Fibroblast of peridontal ligament (primary cell): ENCODE results near the gene EGF.
"Not testable (repeated sequence)": the region's sequence is repeated elsewhere in the genome, so short reads cannot be mapped to it uniquely, and the experiment has no call there.

Source experiments
- DNase-seq: peaks from one replicate; pipeline ENCODE4 v3.0.0-alpha.2; 2010; ENCODE audit errors: extremely low read depth

Gene EGF

GRCh38 chr4:110033355-110034025, 120.8 kb downstream of the EGF start:
- DNase-seq: no peak

GRCh38 chr4:110034026-110034393, 121.3 kb downstream of the EGF start:
- no peak for DNase-seq

GRCh38 chr4:110039164-110039563, 126.5 kb downstream of the EGF start:
- not testable (repeated sequence) for DNase-seq

GRCh38 chr4:110041735-110042134, 129.1 kb downstream of the EGF start:
- no peak for DNase-seq

- DNase-seq: peak; percentile 47
These were observed 130.1 kb downstream of the EGF start for GRCh38 chr4:110042545-110043517.

- DNase-seq: peak; percentile 8
These were observed 133.9 kb downstream of the EGF start for GRCh38 chr4:110046588-110047049.

- DNase-seq: peak; percentile 74
These were observed 137.6 kb downstream of the EGF start for GRCh38 chr4:110049951-110050925.

- DNase-seq: no peak
These were observed 142.6 kb downstream of the EGF start for GRCh38 chr4:110055158-110055768.

- DNase-seq: no peak
These were observed 146.0 kb downstream of the EGF start for GRCh38 chr4:110058677-110059076.

- DNase-seq: peak; percentile 44
These were observed 147.0 kb downstream of the EGF start for GRCh38 chr4:110059556-110060191.

GRCh38 chr4:110061076-110061475, 148.4 kb downstream of the EGF start:
- no peak for DNase-seq
